ENCODE results near the gene MBD3L3. TPM values are rescaled to one million over a fixed set of nuclear protein-coding genes. Genes with fewer than 3 reads are reported as not detected.

The MBD3L3 gene
- polyA plus RNA-seq, 3 donors from 2014 or later, result not detected

Other genes with a start within 250 kb of the MBD3L3 start
- gene ADGRE1, start 171.1 kb downstream of the MBD3L3 start, polyA plus RNA-seq, result under 1 TPM in 2 of 3 donors, not detected in 1; 0.22 to 0.54 TPM
- gene MBD3L2B, start 37.2 kb downstream of the MBD3L3 start, polyA plus RNA-seq, result not detected
- not detected for gene MBD3L5, start 28.1 kb downstream of the MBD3L3 start, polyA plus RNA-seq
- not detected for gene MBD3L4, start 18.5 kb downstream of the MBD3L3 start, polyA plus RNA-seq
- not detected for gene MBD3L2, start 9.4 kb downstream of the MBD3L3 start, polyA plus RNA-seq
- 1 to 10 TPM; 2.1 to 8.4 (median 2.4) TPM for gene ZNF557, start 11.0 kb upstream of the MBD3L3 start, polyA plus RNA-seq
- under 1 TPM; 0.03 to 0.29 (median 0.04) TPM for gene INSR, start 235.7 kb upstream of the MBD3L3 start, polyA plus RNA-seq